Measurements from ENCODE around the gene HHIPL2. TPM values are rescaled to one million over a fixed set of nuclear protein-coding genes. Genes with fewer than 3 reads are reported as not detected.

Gene HHIPL2
- total and polyA plus RNA-seq, 2 of the 4 experiments (the other 2 are of a cell fraction) = under 0.01 to 0.12 TPM

- Histone ChIP-seq H2AK9ac (replicated peaks; ENCODE audit: low read depth, low read length, poor library complexity) (no peak overlapping the region), H3K27ac (ENCODE audit: insufficient read depth, low read length) (no peak overlapping the region), H3K18ac (ENCODE audit: low read depth, low read length) (no peak overlapping the region), H3K36me3 (ENCODE audit: control insufficient read depth, insufficient read depth, low read length) (no peaks in the 10 kb centered on the region), H3K4me2 (ENCODE audit: low read depth, low read length) (no peak overlapping the region), H2BK20ac (ENCODE audit: low read depth, low read length) (no peak overlapping the region), H4K91ac (ENCODE audit: insufficient read depth, low read depth, low read length) (no peak overlapping the region), H3K4me3 (ENCODE audit: insufficient read depth, low read depth, low read length) (no peak overlapping the region), H3K79me1 (ENCODE audit: low read depth in 1 of 2, low read length in 2 of 2) (peaks cover 0 to 6% of the 10 kb centered on the region in 2 experiments; a peak in 2 of 4 replicates), H3K23ac (ENCODE audit: low read depth, low read length) (no peak overlapping the region), H4K5ac (ENCODE audit: low read depth, low read length) (no peak overlapping the region), H3K9ac (ENCODE audit: low read depth, low read length) (no peak overlapping the region), H2BK5ac (ENCODE audit: low read depth, low read length, poor library complexity, severe bottlenecking) (no peak overlapping the region), H2AFZ (replicated peaks; ENCODE audit: low read length, poor library complexity) (no peak overlapping the region), H4K8ac (ENCODE audit: low read depth in 2 of 2, low read length in 2 of 2) (no peak overlapping the region), H3K4ac (ENCODE audit: low read depth, low read length) (no peak overlapping the region), H2AK5ac (ENCODE audit: low read depth, low read length) (no peak overlapping the region), H3K56ac (ENCODE audit: extremely low read depth, insufficient read depth, low read length) (no peak overlapping the region), H3K9me3 (ENCODE audit: control insufficient read depth, insufficient read depth, low read length) (no peaks in the 10 kb centered on the region), H2BK120ac (ENCODE audit: low read depth, low read length) (no peak overlapping the region), H4K20me1 (ENCODE audit: insufficient read depth, low read length) (no peaks in the 10 kb centered on the region), H3K27me3 (ENCODE audit: control insufficient read depth, insufficient read depth, low read length) (no peaks in the 10 kb centered on the region), H3K14ac (replicated peaks; ENCODE audit: low read depth, low read length) (no peak overlapping the region), H2BK15ac (ENCODE audit: low read depth, low read length) (no peak overlapping the region), H3K4me1 (ENCODE audit: control insufficient read depth, insufficient read depth, low read length) (peaks cover 2% of the 10 kb centered on the region; the same call in 1 of the 2 replicates), H3K9me1 (ENCODE audit: insufficient read depth, low read length) (no peaks in the 10 kb centered on the region)
- ChIA-PET CTCF (no interaction called here), POLR2A (ENCODE audit: unreplicated experiment) (no interaction called here)
- dilution Hi-C loops (cut with HindIII; ENCODE audit: low sequenced_read_pairs, unreplicated experiment) = no loop called here
- WGBS, 2 experiments (ENCODE audit: extremely low coverage in 2 of 2, insufficient read length in 1 of 2) = no CpG with 5 or more reads among the region's 3 CpGs
- no TSS peak for BruUV-seq (replicated peaks)
- no peak for ATAC-seq (ENCODE audit: low read depth)
- no peak for DNase-seq
- in situ Hi-C loops (cut with MboI; ENCODE audit: low sequenced_read_pairs) = no loop called here
- TF ChIP-seq RFX5 (IDR thresholded peaks at IDR 0.05; ENCODE audit: low read depth, low read length) (no peak), CEBPB (IDR thresholded peaks at IDR 0.05; ENCODE audit: low read depth, low read length) (no peak), ELK1 (IDR thresholded peaks at IDR 0.05; ENCODE audit: borderline replicate concordance, low read depth, low read length) (no peak), BHLHE40 (IDR thresholded peaks at IDR 0.05; ENCODE audit: low read depth, low read length) (no peak), RCOR1 (IDR thresholded peaks at IDR 0.05; ENCODE audit: insufficient replicate concordance, low read length) (no peak), POLR2A (IDR thresholded peaks at IDR 0.05; ENCODE audit: low read depth, low read length) (no peak), MXI1 (IDR thresholded peaks at IDR 0.05; ENCODE audit: borderline replicate concordance, low read depth, low read length) (no peak), MAFK (IDR thresholded peaks at IDR 0.05; ENCODE audit: low read depth, low read length) (no peak), NFE2L2 (IDR thresholded peaks at IDR 0.05; ENCODE audit: low read depth, low read length) (no peak)
- intact Hi-C loops (cut with micrococcal nuclease) = no loop called here
Observed at GRCh38 chr1:222594789-222595188, 46.9 kb upstream of the HHIPL2 start.

Measured in IMR-90 (cell line).